ENCODE results near the gene PRKAG1.
"Not testable (repeated sequence)": the region's sequence is repeated elsewhere in the genome, so short reads cannot be mapped to it uniquely, and the experiment has no call there.

PRKAG1 gene

DNA sequence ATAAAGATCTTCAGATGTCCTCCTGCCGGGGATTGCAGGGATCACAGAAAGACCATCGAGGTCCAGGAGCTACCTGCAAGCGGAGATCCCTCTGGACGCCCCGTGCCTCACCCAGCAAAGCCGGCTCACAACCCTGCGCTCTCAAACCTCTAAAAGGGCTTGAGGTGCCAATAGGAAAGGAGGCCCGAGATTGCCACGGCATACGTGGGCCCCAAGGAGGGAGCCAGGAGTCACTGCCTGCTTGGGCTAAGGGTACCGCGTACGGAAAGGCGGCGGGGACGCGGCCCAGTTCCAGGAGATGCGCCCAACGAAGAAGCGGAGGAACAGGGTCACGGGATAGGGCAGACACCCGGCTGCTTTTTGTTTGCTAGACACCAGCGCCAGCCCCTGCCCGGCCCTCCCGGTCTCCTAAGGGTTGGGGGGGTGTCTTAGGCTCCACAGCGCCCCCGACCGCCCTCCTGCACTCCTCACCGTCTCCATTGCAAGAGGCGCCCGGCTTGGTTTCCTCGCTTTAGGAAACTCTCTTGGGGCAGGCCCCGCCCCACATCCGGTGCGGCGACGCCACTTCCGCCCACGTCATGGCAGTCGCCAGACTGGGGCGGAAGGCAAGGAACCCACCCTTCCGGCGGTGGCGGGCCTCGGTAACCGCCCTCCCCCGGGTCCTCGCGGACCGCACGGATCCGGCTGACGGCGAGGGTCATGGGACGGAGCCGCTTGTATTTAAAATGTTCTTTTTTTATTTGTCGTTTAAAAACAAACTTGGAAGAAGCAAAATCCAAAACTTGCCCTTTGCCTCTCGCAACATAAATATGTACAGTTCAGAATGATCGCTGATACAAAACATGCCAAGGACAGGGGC, at the start of gene PRKAG1:
TSS of gene PRKAG1 (minus strand) at position 516 of the 859 bp plus-strand sequence. CDS start at position 480, 36 bp downstream.
- H3K27ac ChIP-seq (ENCODE audit: low read depth, low read length) = peak within 1 kb of the TSS; percentile 85
- no peaks in the 10 kb centered on the region for H3K9me3 ChIP-seq (ENCODE audit: control insufficient read depth, insufficient read depth, low read depth, low read length)
- H3K36me3 ChIP-seq (ENCODE audit: control insufficient read depth, insufficient read depth, low read length) = peaks cover 24% of the 10 kb centered on the region
- H3K4me3 ChIP-seq (ENCODE audit: low read depth, low read length) = peak within 1 kb of the TSS; percentile 87
- peaks cover 12% of the 10 kb centered on the region for H3K4me1 ChIP-seq (ENCODE audit: control insufficient read depth, insufficient read depth, low read length)
- H3K9ac ChIP-seq (ENCODE audit: low read length) = peak within 1 kb of the TSS; percentile 96
- H3K27me3 ChIP-seq (ENCODE audit: control insufficient read depth, insufficient read depth, low read length) = no peaks in the 10 kb centered on the region

DNA sequence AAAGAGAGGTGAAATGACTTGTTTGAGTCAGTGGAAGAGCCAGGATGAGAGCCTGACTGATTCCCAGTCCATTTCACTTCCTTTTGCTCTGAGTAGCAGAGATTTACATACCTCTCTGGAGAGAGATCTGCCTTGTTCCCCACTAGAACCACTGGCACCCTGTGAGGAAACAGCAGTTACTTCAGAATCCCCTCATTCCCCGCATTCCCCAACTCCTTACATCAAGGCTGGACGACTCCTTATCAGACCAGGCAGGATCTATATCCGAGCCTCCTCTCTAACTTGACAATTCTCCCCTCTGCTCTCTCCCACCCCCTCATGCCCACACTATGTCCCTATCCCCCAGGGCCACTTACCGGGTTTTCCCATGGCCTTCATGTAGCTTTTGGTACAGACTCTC, 47.5 kb upstream of the PRKAG1 start:
- no peak overlapping the region for H3K4me3 ChIP-seq (ENCODE audit: low read depth, low read length)
- H3K36me3 ChIP-seq (ENCODE audit: control insufficient read depth, insufficient read depth, low read length) = 0 out of 2 replicates have a peak, but pooled peaks cover 4% of the 10 kb centered on the region
- H3K9me3 ChIP-seq (ENCODE audit: control insufficient read depth, insufficient read depth, low read depth, low read length) = no peaks in the 10 kb centered on the region
- H3K27me3 ChIP-seq (ENCODE audit: control insufficient read depth, insufficient read depth, low read length) = peaks cover 7% of the 10 kb centered on the region
- no peak overlapping the region for H3K27ac ChIP-seq (ENCODE audit: low read depth, low read length)
- peaks cover 9% of the 10 kb centered on the region; the same call in 1 of the 2 replicates for H3K4me1 ChIP-seq (ENCODE audit: control insufficient read depth, insufficient read depth, low read length)
- no peak overlapping the region for H3K9ac ChIP-seq (ENCODE audit: low read length)

GRCh38 chr12:49064767-49065152, 46.2 kb upstream of the PRKAG1 start:
- Histone ChIP-seq H3K36me3 (ENCODE audit: control insufficient read depth, insufficient read depth, low read length) (0 out of 2 replicates have a peak, but pooled peaks cover 4% of the 10 kb centered on the region), H3K4me3 (ENCODE audit: low read depth, low read length) (no peak overlapping the region), H3K4me1 (ENCODE audit: control insufficient read depth, insufficient read depth, low read length) (0 out of 2 replicates have a peak, but pooled peaks cover 4% of the 10 kb centered on the region), H3K27ac (ENCODE audit: low read depth, low read length) (no peak overlapping the region), H3K9ac (ENCODE audit: low read length) (no peak overlapping the region), H3K27me3 (ENCODE audit: control insufficient read depth, insufficient read depth, low read length) (peaks cover 7% of the 10 kb centered on the region), H3K9me3 (ENCODE audit: control insufficient read depth, insufficient read depth, low read depth, low read length) (no peaks in the 10 kb centered on the region)

DNA sequence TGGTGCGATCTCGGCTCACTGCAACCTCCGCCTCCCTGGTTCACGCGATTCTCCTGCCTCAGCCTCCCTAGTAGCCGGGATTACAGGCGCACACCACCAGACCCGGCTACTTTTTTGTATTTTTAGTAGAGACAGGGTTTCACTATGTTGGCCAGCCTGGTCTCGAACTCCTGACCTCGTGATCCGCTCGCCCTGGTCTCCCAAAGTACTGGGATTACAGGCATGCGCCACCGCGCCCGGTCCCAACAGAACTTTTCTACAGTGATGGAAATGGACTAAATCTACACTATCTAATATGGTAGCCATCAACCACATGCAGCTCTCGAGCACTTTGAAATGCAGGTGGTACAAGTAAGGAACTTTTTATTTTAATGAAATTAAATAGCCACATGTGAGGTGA, 43.3 kb upstream of the PRKAG1 start:
- H3K4me3 ChIP-seq (ENCODE audit: low read depth, low read length); H3K9ac ChIP-seq (ENCODE audit: low read length): not testable (repeated sequence)

DNA sequence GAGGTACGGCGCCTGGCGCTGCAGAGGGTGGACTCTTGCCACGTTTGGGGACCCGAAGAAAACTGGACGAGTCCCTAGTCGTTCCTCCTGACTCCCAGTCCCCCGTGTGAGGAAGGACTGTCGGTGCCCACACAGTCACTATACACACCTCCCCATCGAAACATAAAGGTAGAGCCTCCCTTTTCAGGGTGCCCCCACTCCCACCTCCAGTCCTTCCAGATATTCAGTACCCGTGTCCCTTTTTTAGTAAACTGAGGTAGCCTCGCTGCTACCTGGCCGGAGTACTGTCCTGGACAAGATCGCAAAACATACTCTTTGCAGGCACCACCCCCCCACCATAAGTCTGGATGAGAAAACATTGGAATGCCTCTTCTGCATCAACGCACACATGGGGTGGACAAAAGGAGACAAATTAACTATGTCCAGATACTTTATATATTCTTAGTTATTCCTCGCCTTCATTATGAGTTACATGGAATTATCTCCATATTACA, 42.6 kb upstream of the PRKAG1 start:
- peak overlapping the region; percentile 100 for H3K27ac ChIP-seq (ENCODE audit: low read depth, low read length)
- peak overlapping the region; percentile 96 for H3K4me3 ChIP-seq (ENCODE audit: low read depth, low read length)
- H3K4me1 ChIP-seq (ENCODE audit: control insufficient read depth, insufficient read depth, low read length) = peaks cover 25% of the 10 kb centered on the region
- H3K27me3 ChIP-seq (ENCODE audit: control insufficient read depth, insufficient read depth, low read length) = no peaks in the 10 kb centered on the region
- 0 out of 2 replicates have a peak, but pooled peaks cover 4% of the 10 kb centered on the region for H3K36me3 ChIP-seq (ENCODE audit: control insufficient read depth, insufficient read depth, low read length)
- no peaks in the 10 kb centered on the region for H3K9me3 ChIP-seq (ENCODE audit: control insufficient read depth, insufficient read depth, low read depth, low read length)
- H3K9ac ChIP-seq (ENCODE audit: low read length) = peak overlapping the region; percentile 97

More for the DNA sequence above, 43.3 kb upstream of the PRKAG1 start:
- H3K36me3 ChIP-seq (ENCODE audit: control insufficient read depth, insufficient read depth, low read length); H3K27me3 ChIP-seq (ENCODE audit: control insufficient read depth, insufficient read depth, low read length); H3K9me3 ChIP-seq (ENCODE audit: control insufficient read depth, insufficient read depth, low read depth, low read length); H3K27ac ChIP-seq (ENCODE audit: low read depth, low read length): not testable (repeated sequence)
- peaks cover 18% of the 10 kb centered on the region for H3K4me1 ChIP-seq (ENCODE audit: control insufficient read depth, insufficient read depth, low read length)

- no peaks in the 10 kb centered on the region for H3K9me3 ChIP-seq (ENCODE audit: control insufficient read depth, insufficient read depth, low read depth, low read length)
- peaks cover 30% of the 10 kb centered on the region for H3K4me1 ChIP-seq (ENCODE audit: control insufficient read depth, insufficient read depth, low read length)
- H3K36me3 ChIP-seq (ENCODE audit: control insufficient read depth, insufficient read depth, low read length) = 0 out of 2 replicates have a peak, but pooled peaks cover 4% of the 10 kb centered on the region
Measured at GRCh38 chr12:49060237-49061156, 41.9 kb upstream of the PRKAG1 start, which contains the start of gene KMT2D. Gene KMT2D, minus strand, starts transcription at chr12:49060794. Its CDS starts 5,470 bp downstream, at chr12:49055324.

DNA sequence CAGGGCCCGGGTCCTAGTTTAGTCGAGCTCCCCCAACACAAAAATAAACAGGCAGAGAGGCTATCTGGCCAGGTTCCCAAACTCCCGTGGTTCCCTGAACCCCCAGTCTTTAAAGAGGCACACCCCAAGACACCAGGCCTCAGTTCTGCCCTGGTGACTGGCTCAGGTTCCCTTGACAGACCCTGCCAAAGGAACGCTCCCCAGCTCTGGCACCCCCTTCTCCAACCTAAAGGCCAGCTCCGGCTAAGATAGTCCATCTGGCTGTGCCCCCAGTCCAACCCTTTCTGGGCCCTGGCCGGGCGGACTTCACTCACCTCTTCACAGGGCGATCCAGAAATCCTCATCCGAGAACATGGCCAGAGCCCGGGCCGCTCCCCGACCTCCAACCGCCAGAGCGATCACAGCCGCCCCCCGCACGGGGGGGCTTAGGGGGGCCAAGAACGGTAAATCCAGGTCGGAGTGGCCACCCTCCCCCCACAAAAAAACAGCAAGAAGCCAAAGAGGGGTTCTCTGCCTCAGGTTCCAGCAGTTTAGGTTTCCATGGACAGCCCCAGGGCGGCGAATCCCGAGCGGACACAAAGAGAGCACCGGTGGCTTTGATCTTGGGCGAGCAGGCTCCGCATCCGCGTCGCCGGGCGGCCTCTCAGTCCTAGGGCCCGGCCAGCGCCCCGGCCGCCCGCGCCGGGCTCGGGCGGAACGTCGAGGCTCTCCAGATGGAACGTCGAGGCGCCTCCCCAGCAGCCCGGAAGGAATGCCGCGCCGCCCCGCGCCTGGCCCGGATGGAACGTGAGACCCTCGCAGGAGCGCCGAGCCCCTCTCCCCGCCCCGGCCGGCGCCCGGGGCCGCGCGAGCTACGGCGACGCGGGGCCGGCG, 41.0 kb upstream of the PRKAG1 start:
- Histone ChIP-seq H3K9ac (ENCODE audit: low read length) (peak overlapping the region; percentile 97), H3K27me3 (ENCODE audit: control insufficient read depth, insufficient read depth, low read length) (no peaks in the 10 kb centered on the region), H3K36me3 (ENCODE audit: control insufficient read depth, insufficient read depth, low read length) (peaks cover 6% of the 10 kb centered on the region), H3K4me3 (ENCODE audit: low read depth, low read length) (peak overlapping the region; percentile 96), H3K27ac (ENCODE audit: low read depth, low read length) (peak overlapping the region; percentile 100), H3K4me1 (ENCODE audit: control insufficient read depth, insufficient read depth, low read length) (peaks cover 30% of the 10 kb centered on the region), H3K9me3 (ENCODE audit: control insufficient read depth, insufficient read depth, low read depth, low read length) (no peaks in the 10 kb centered on the region)

More at GRCh38 chr12:49060237-49061156, 41.9 kb upstream of the PRKAG1 start, which contains the start of gene KMT2D:
- peak within 1 kb of the TSS; percentile 96 for H3K4me3 ChIP-seq (ENCODE audit: low read depth, low read length)
- no peaks in the 10 kb centered on the region for H3K27me3 ChIP-seq (ENCODE audit: control insufficient read depth, insufficient read depth, low read length)
- H3K9ac ChIP-seq (ENCODE audit: low read length) = peak within 1 kb of the TSS; percentile 97
- peak within 1 kb of the TSS; percentile 100 for H3K27ac ChIP-seq (ENCODE audit: low read depth, low read length)

GRCh38 chr12:49059045-49059298, 40.4 kb upstream of the PRKAG1 start:
- Histone ChIP-seq H3K9me3 (ENCODE audit: control insufficient read depth, insufficient read depth, low read depth, low read length) (no peaks in the 10 kb centered on the region), H3K36me3 (ENCODE audit: control insufficient read depth, insufficient read depth, low read length) (peaks cover 12% of the 10 kb centered on the region), H3K27ac (ENCODE audit: low read depth, low read length) (no peak overlapping the region), H3K4me1 (ENCODE audit: control insufficient read depth, insufficient read depth, low read length) (peaks cover 30% of the 10 kb centered on the region), H3K27me3 (ENCODE audit: control insufficient read depth, insufficient read depth, low read length) (no peaks in the 10 kb centered on the region), H3K9ac (ENCODE audit: low read length) (peak overlapping the region; percentile 97), H3K4me3 (ENCODE audit: low read depth, low read length) (peak overlapping the region; percentile 96)

GRCh38 chr12:49058366-49059044, 39.9 kb upstream of the PRKAG1 start:
- Histone ChIP-seq H3K9ac (ENCODE audit: low read length) (peak overlapping the region; percentile 97), H3K27me3 (ENCODE audit: control insufficient read depth, insufficient read depth, low read length) (no peaks in the 10 kb centered on the region), H3K9me3 (ENCODE audit: control insufficient read depth, insufficient read depth, low read depth, low read length) (no peaks in the 10 kb centered on the region), H3K4me3 (ENCODE audit: low read depth, low read length) (peak overlapping the region; percentile 96), H3K36me3 (ENCODE audit: control insufficient read depth, insufficient read depth, low read length) (peaks cover 16% of the 10 kb centered on the region), H3K27ac (ENCODE audit: low read depth, low read length) (no peak overlapping the region), H3K4me1 (ENCODE audit: control insufficient read depth, insufficient read depth, low read length) (peaks cover 30% of the 10 kb centered on the region)

DNA sequence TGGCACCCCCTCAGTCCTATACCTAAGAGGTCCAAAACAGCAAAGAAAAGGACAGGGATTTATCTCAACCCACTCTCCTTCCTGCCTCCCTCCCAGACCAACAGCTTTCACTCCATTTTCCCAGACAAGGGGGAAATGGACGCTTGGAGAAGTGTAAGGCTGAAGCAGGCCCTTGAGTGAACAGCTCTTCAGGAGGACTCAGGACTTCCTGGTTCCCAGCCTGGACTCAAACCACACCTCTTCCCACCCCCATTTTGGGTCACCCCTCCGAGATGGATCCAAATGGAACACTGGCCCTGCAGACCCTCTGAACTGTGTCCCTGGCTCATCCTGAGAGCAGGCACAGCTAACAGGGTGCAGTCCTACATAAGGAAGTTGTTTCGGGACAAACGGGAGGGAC, 39.3 kb upstream of the PRKAG1 start:
- Histone ChIP-seq H3K4me1 (ENCODE audit: control insufficient read depth, insufficient read depth, low read length) (peaks cover 30% of the 10 kb centered on the region), H3K27ac (ENCODE audit: low read depth, low read length) (no peak overlapping the region), H3K9me3 (ENCODE audit: control insufficient read depth, insufficient read depth, low read depth, low read length) (no peaks in the 10 kb centered on the region), H3K4me3 (ENCODE audit: low read depth, low read length) (peak overlapping the region; percentile 96), H3K27me3 (ENCODE audit: control insufficient read depth, insufficient read depth, low read length) (no peaks in the 10 kb centered on the region), H3K36me3 (ENCODE audit: control insufficient read depth, insufficient read depth, low read length) (peaks cover 22% of the 10 kb centered on the region), H3K9ac (ENCODE audit: low read length) (peak overlapping the region; percentile 0)

Measured in HUES6 (cell line).